Liver (tissue), 10 donors: ENCODE measurements around the gene MTFR1L. TPM values are rescaled to one million over a fixed set of nuclear protein-coding genes. Genes with fewer than 3 reads are reported as not detected.

Experiments used
- DNase-seq: peaks from one replicate; pipeline ENCODE4 v3.0.0-alpha.2; 2017; ENCODE audit warnings: low spot score
- H3K27ac ChIP-seq, 2 donors: one replicate each; pipeline ENCODE4 v1.7.0; 2013; ENCODE audit warnings: inconsistent platforms in 2 of 2, low read length in 2 of 2, control low read depth in 1 of 2, low read depth in 1 of 2, mild to moderate bottlenecking in 1 of 2
- H3K27me3 ChIP-seq, 4 donors: one replicate each; pipeline versions ENCODE4 v1.6.1 to v1.7.0; 2013; ENCODE audit warnings: low read length in 3 of 4, inconsistent platforms in 1 of 4, mild to moderate bottlenecking in 1 of 4, moderate library complexity in 1 of 4; ENCODE audit not compliant: control insufficient read depth in 4 of 4, insufficient read depth in 4 of 4
- H3K36me3 ChIP-seq, 4 donors: one replicate each; pipeline versions ENCODE4 v1.6.1 to v1.7.0; 2013; ENCODE audit warnings: low read length in 3 of 4, mild to moderate bottlenecking in 3 of 4, low read depth in 1 of 4, moderate library complexity in 1 of 4; ENCODE audit not compliant: control insufficient read depth in 4 of 4, insufficient read depth in 3 of 4
- H3K4me1 ChIP-seq, 4 donors: one replicate each; pipeline versions ENCODE4 v1.6.1 to v1.7.0; 2013; ENCODE audit warnings: low read length in 3 of 4, mild to moderate bottlenecking in 3 of 4, moderate library complexity in 1 of 4; ENCODE audit not compliant: control insufficient read depth in 4 of 4, insufficient read depth in 4 of 4
- H3K4me3 ChIP-seq, 3 donors: one replicate each; pipeline versions ENCODE4 v1.6.1 to v1.7.0; 2013; ENCODE audit warnings: low read length in 3 of 3, control low read depth in 1 of 3, low read depth in 1 of 3, mild to moderate bottlenecking in 1 of 3
- H3K9ac ChIP-seq, 2 donors: one replicate each; pipeline ENCODE4 v1.7.0; 2013; ENCODE audit warnings: low read length in 2 of 2, mild to moderate bottlenecking in 2 of 2, moderate library complexity in 2 of 2, control low read depth in 1 of 2, low read depth in 1 of 2
- H3K9me3 ChIP-seq, 4 donors: one replicate each; pipeline versions ENCODE4 v1.6.1 to v1.7.0; 2013; ENCODE audit warnings: low read length in 3 of 4; ENCODE audit not compliant: control insufficient read depth in 4 of 4
- EGR1 ChIP-seq, 2 donors: IDR thresholded peaks; 2 replicates each; pipeline ENCODE4 v1.6.1; 2016 to 2018; ENCODE audit warnings: antibody characterized with exemption in 2 of 2, low read depth in 2 of 2
- FOXA1 ChIP-seq: IDR thresholded peaks from 2 replicates; pipeline ENCODE4 v1.6.1; 2016; ENCODE audit warnings: antibody characterized with exemption
- FOXA2 ChIP-seq: IDR thresholded peaks from 2 replicates; pipeline ENCODE4 v1.6.1; 2016; ENCODE audit warnings: antibody characterized with exemption
- GABPA ChIP-seq, 2 donors: IDR thresholded peaks in 1 of 2; conservative IDR thresholded peaks in 1 of 2; 2 replicates each; pipeline ENCODE4 v1.6.1; 2016; ENCODE audit warnings: antibody characterized with exemption in 2 of 2, mild to moderate bottlenecking in 1 of 2, moderate library complexity in 1 of 2
- HNF4A ChIP-seq, 2 donors: conservative IDR thresholded peaks; 2 replicates each; pipeline ENCODE4 v1.6.1; 2016; ENCODE audit warnings: antibody characterized with exemption in 2 of 2, mild to moderate bottlenecking in 2 of 2
- JUND ChIP-seq, 2 donors: IDR thresholded peaks; 2 replicates each; pipeline ENCODE4 v1.6.1; 2016; ENCODE audit warnings: antibody characterized with exemption in 2 of 2
- NR2F2 ChIP-seq: IDR thresholded peaks from 2 replicates; pipeline ENCODE4 v1.6.1; 2016; ENCODE audit warnings: antibody characterized with exemption
- RXRA ChIP-seq, 2 donors: IDR thresholded peaks; 2 replicates each; pipeline ENCODE4 v1.6.1; 2017 to 2018; ENCODE audit warnings: antibody characterized with exemption in 2 of 2, mild to moderate bottlenecking in 1 of 2
- YY1 ChIP-seq: IDR thresholded peaks from 2 replicates; pipeline ENCODE4 v1.6.1; 2016; ENCODE audit warnings: antibody characterized with exemption, mild to moderate bottlenecking
- WGBS: extraction: QIAGEN DNeasy Blood & Tissue Kit; methylation state at CpG from one replicate; pipeline ENCODE4 v1.1.7; 2013; 5-methylcytosine and 5-hydroxymethylcytosine counted together
- polyA plus RNA-seq, 2 donors: library from polyadenylated mRNA; stranded (reverse) in 1 of 2; unstranded in 1 of 2; fragments of 200-250 nt in 1 of 2; fragments of >200 nt in 1 of 2; fragmentation: Nextera tagmentation in 1 of 2; extraction: Ambion mirVana in 1 of 2; gene quantifications; one replicate each; pipeline versions ENCODE4 v1.2.1 to v1.2.3, GENCODE V29; 2013 to 2015
- small RNA-seq: library from RNA; depleted of rRNA; stranded (forward); fragments of <200 nt; gene quantifications from one replicate; pipeline ENCODE3, GENCODE V24; 2014
- total RNA-seq, 2 donors: library from RNA; depleted of rRNA; stranded (reverse); fragments of >200 nt; gene quantifications; one replicate each; pipeline ENCODE4 v1.2.3, GENCODE V29; 2014
- TF ChIP-seq, protein P1 (sequence below): fragments of 150-350 bp; IDR thresholded peaks from 2 replicates; pipeline ENCODE4 v1.5.1; 2017; ENCODE audit warnings: improper control_type of control experiment, low read depth, low read length; ENCODE audit not compliant: missing input control
- TF ChIP-seq, protein P2 (sequence below): IDR thresholded peaks from 2 replicates; pipeline ENCODE4 v1.6.1; 2016; ENCODE audit warnings: antibody characterized with exemption
- TF ChIP-seq, protein P3 (sequence below): IDR thresholded peaks from 2 replicates; pipeline ENCODE4 v1.6.1; 2016; ENCODE audit warnings: antibody characterized with exemption
- donor health status: healthy.
- donor health status: healthy.
- donor health status: healthy.
- donor health status: healthy.
- donor health status: healthy.

MTFR1L gene
- total and polyA plus RNA-seq, 4 donors, result 22.5 to 48.4 (median 40.2) TPM

GRCh38 chr1:25880518-25880917 lies 60.8 kb downstream of the MTFR1L start:
- no peak overlapping the region for H3K27ac ChIP-seq
- DNase-seq, result no peak
- no peaks in the 10 kb centered on the region for H3K9me3 ChIP-seq
- WGBS, result 95% methylated on average over 5 of the region's 5 CpGs
- peaks cover 5 to 31% (median 17%) of the 10 kb centered on the region in 4 donors for H3K4me1 ChIP-seq
- no peaks in the 10 kb centered on the region for H3K27me3 ChIP-seq
- H3K4me3 ChIP-seq, result no peak overlapping the region
- no peak overlapping the region for H3K9ac ChIP-seq
- no peak for TF ChIP-seq NR2F2
- TF ChIP-seq GABPA (IDR thresholded peaks at IDR 0.05 in 1 of 2, conservative IDR thresholded peaks at IDR 0.05 in 1 of 2), result no peak
- TF ChIP-seq HNF4A (conservative IDR thresholded peaks at IDR 0.05), result no peak
- H3K36me3 ChIP-seq, result no peaks in the 10 kb centered on the region

GRCh38 chr1:25881266-25881665 lies 61.5 kb downstream of the MTFR1L start:
- no peak for TF ChIP-seq FOXA1
- no peak for TF ChIP-seq EGR1 (IDR thresholded peaks at IDR 0.05; ENCODE audit: low read depth in 2 of 2)
- TF ChIP-seq YY1, result no peak
- TF ChIP-seq, protein P1, sequence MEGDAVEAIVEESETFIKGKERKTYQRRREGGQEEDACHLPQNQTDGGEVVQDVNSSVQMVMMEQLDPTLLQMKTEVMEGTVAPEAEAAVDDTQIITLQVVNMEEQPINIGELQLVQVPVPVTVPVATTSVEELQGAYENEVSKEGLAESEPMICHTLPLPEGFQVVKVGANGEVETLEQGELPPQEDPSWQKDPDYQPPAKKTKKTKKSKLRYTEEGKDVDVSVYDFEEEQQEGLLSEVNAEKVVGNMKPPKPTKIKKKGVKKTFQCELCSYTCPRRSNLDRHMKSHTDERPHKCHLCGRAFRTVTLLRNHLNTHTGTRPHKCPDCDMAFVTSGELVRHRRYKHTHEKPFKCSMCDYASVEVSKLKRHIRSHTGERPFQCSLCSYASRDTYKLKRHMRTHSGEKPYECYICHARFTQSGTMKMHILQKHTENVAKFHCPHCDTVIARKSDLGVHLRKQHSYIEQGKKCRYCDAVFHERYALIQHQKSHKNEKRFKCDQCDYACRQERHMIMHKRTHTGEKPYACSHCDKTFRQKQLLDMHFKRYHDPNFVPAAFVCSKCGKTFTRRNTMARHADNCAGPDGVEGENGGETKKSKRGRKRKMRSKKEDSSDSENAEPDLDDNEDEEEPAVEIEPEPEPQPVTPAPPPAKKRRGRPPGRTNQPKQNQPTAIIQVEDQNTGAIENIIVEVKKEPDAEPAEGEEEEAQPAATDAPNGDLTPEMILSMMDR, result no peak
- TF ChIP-seq, protein P2, sequence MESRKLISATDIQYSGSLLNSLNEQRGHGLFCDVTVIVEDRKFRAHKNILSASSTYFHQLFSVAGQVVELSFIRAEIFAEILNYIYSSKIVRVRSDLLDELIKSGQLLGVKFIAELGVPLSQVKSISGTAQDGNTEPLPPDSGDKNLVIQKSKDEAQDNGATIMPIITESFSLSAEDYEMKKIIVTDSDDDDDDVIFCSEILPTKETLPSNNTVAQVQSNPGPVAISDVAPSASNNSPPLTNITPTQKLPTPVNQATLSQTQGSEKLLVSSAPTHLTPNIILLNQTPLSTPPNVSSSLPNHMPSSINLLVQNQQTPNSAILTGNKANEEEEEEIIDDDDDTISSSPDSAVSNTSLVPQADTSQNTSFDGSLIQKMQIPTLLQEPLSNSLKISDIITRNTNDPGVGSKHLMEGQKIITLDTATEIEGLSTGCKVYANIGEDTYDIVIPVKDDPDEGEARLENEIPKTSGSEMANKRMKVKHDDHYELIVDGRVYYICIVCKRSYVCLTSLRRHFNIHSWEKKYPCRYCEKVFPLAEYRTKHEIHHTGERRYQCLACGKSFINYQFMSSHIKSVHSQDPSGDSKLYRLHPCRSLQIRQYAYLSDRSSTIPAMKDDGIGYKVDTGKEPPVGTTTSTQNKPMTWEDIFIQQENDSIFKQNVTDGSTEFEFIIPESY, result no peak
- TF ChIP-seq, protein P3, sequence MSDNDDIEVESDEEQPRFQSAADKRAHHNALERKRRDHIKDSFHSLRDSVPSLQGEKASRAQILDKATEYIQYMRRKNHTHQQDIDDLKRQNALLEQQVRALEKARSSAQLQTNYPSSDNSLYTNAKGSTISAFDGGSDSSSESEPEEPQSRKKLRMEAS, result no peak
- TF ChIP-seq FOXA2, result no peak
- no peak for TF ChIP-seq HNF4A (conservative IDR thresholded peaks at IDR 0.05)
- TF ChIP-seq JUND (IDR thresholded peaks at IDR 0.05), result no peak
- TF ChIP-seq RXRA (IDR thresholded peaks at IDR 0.05), result no peak
- H3K9ac ChIP-seq, result no peak overlapping the region
- peaks cover 6 to 32% (median 17%) of the 10 kb centered on the region in 4 donors for H3K4me1 ChIP-seq
- 96% methylated on average over 11 of the region's 11 CpGs for WGBS
- H3K36me3 ChIP-seq, result no peaks in the 10 kb centered on the region
- H3K4me3 ChIP-seq, result no peak overlapping the region
- H3K9me3 ChIP-seq, result no peaks in the 10 kb centered on the region
- no peak for DNase-seq
- H3K27ac ChIP-seq, result no peak overlapping the region
- no peaks in the 10 kb centered on the region for H3K27me3 ChIP-seq

Small RNA genes lying within 50 kb of the gene (small RNA-seq; reads per million reads assigned to genes)
- not detected for gene RF00019

Other genes with a start within 250 kb of the MTFR1L start
- 1 to 10 TPM; 6.3 to 9.3 TPM for gene MAN1C1, start 203.2 kb upstream of the MTFR1L start, total RNA-seq
- gene MAN1C1, start 203.2 kb upstream of the MTFR1L start, polyA plus RNA-seq, result 10 to 100 TPM in 1 of 2 donors, 1 to 10 TPM in 1; 6.9 to 16.0 TPM
- 10 to 100 TPM in 1 of 2 donors, 1 to 10 TPM in 1; 7.8 to 10.1 TPM for gene SELENON, start 19.8 kb upstream of the MTFR1L start, total RNA-seq
- 10 to 100 TPM in 1 of 2 donors, 1 to 10 TPM in 1; 4.3 to 16.1 TPM for gene SELENON, start 19.8 kb upstream of the MTFR1L start, polyA plus RNA-seq
- 1 to 10 TPM in 1 of 2 donors, not detected in 1; 9.0 TPM for gene AUNIP, start 39.5 kb downstream of the MTFR1L start, total RNA-seq
- gene AUNIP, start 39.5 kb downstream of the MTFR1L start, polyA plus RNA-seq, result under 1 TPM; 0.18 to 0.56 TPM
- gene PAQR7, start 55.8 kb downstream of the MTFR1L start, total RNA-seq, result 1 to 10 TPM; 2.0 to 9.0 TPM
- gene PAQR7, start 55.8 kb downstream of the MTFR1L start, polyA plus RNA-seq, result 1 to 10 TPM; 1.5 to 1.6 TPM
- 10 to 100 TPM in 1 of 2 donors, under 1 TPM in 1; 0.75 to 40.1 TPM for gene STMN1, start 86.5 kb downstream of the MTFR1L start, total RNA-seq
- gene STMN1, start 86.5 kb downstream of the MTFR1L start, polyA plus RNA-seq, result 10 to 100 TPM; 13.5 to 22.2 TPM
- 10 to 100 TPM; 10.2 to 13.8 TPM for gene PAFAH2, start 178.1 kb downstream of the MTFR1L start, total RNA-seq
- gene PAFAH2, start 178.1 kb downstream of the MTFR1L start, polyA plus RNA-seq, result 10 to 100 TPM in 1 of 2 donors, 1 to 10 TPM in 1; 9.0 to 11.4 TPM
- gene EXTL1, start 201.8 kb downstream of the MTFR1L start, total RNA-seq, result under 1 TPM in 1 of 2 donors, not detected in 1; under 0.01 TPM
- gene EXTL1, start 201.8 kb downstream of the MTFR1L start, polyA plus RNA-seq, result not detected
- gene SLC30A2, start 226.2 kb downstream of the MTFR1L start, total RNA-seq, result under 1 TPM; under 0.01 to 0.05 TPM
- gene SLC30A2, start 226.2 kb downstream of the MTFR1L start, polyA plus RNA-seq, result under 1 TPM in 1 of 2 donors, not detected in 1; 0.12 TPM
- not detected for gene TRIM63, start 247.7 kb downstream of the MTFR1L start, total RNA-seq
- gene TRIM63, start 247.7 kb downstream of the MTFR1L start, polyA plus RNA-seq, result under 1 TPM in 1 of 2 donors, not detected in 1; 0.03 TPM